Stomach (tissue), 9 donors: ENCODE measurements around the gene EXOC4. TPM values are rescaled to one million over a fixed set of nuclear protein-coding genes. Genes with fewer than 3 reads are reported as not detected.

Experiments
- DNase-seq, 2 donors: peaks; one replicate each; pipeline versions ENCODE4 v3.0.0 to v3.0.0-alpha.2; 2013 to 2019
- H3K27ac ChIP-seq, 5 donors: fragments of 200-600 bp in 4 of 5; sonication (generic) in 4 of 5; one replicate each; pipeline ENCODE4 v1.5.1; 2013 to 2019; ENCODE audit warnings: mild to moderate bottlenecking in 1 of 5, moderate library complexity in 1 of 5
- H3K27me3 ChIP-seq, 3 donors: fragments of 200-600 bp; sonication (generic); one replicate each; pipeline ENCODE4 v1.5.1; 2017 to 2019; ENCODE audit warnings: mixed run types in 1 of 3
- H3K36me3 ChIP-seq, 4 donors: fragments of 200-600 bp; sonication (generic); 1 replicate in 3 of 4; 2 replicates in 1 of 4; pipeline ENCODE4 v1.5.1; 2016 to 2019
- H3K4me1 ChIP-seq, 4 donors: fragments of 200-600 bp; sonication (generic); one replicate each; pipeline ENCODE4 v1.5.1; 2016 to 2019
- H3K4me3 ChIP-seq, 4 donors: fragments of 200-600 bp; sonication (generic) in 3 of 4; one replicate each; pipeline ENCODE4 v1.5.1; 2016 to 2019; ENCODE audit warnings: mild to moderate bottlenecking in 1 of 4
- H3K9me3 ChIP-seq, 4 donors: fragments of 200-600 bp; sonication (generic); one replicate each; pipeline ENCODE4 v1.5.1; 2016 to 2019
- CTCF ChIP-seq, 7 experiments: fragments of 450-650 bp in 4 of 7; fragments of 200-600 bp in 3 of 7; sonication (generic) in 3 of 7; IDR thresholded peaks; one replicate each; pipeline ENCODE4 v1.5.1; 2016 to 2019; ENCODE audit warnings: antibody characterized with exemption in 7 of 7, control low read depth in 2 of 7, mild to moderate bottlenecking in 1 of 7
- EP300 ChIP-seq: sonication (generic); formaldehyde crosslinking; IDR thresholded peaks from one replicate; pipeline ENCODE4 v1.6.1; 2017; ENCODE audit warnings: antibody characterized with exemption
- POLR2A ChIP-seq, 4 donors: fragments of 450-650 bp; IDR thresholded peaks; one replicate each; pipeline ENCODE4 v1.6.1; 2016; ENCODE audit warnings: antibody characterized with exemption in 4 of 4, control low read depth in 2 of 4, mild to moderate bottlenecking in 1 of 4, moderate library complexity in 1 of 4
- POLR2AphosphoS5 ChIP-seq, 3 donors: sonication (generic); formaldehyde crosslinking; IDR thresholded peaks; one replicate each; pipeline ENCODE4 v1.6.1; 2016; ENCODE audit warnings: antibody characterized with exemption in 3 of 3
- WGBS, 5 donors: extraction: QIAGEN DNeasy Blood & Tissue Kit in 3 of 5; methylation state at CpG; one replicate each; pipeline versions ENCODE4 v1.1.5 to v1.1.7; 2013 to 2018; 5-methylcytosine and 5-hydroxymethylcytosine counted together
- intact Hi-C: fragments of 100-400 bp; cut with DNase I; formaldehyde crosslinking; loops from one replicate; pipeline ENCODE4 v1.15.1; 2023; ENCODE audit warnings: low total_unique reads
- polyA plus RNA-seq, 3 donors: library from polyadenylated mRNA; stranded (reverse); fragments of 200-250 nt; gene quantifications; one replicate each; pipeline ENCODE4 v1.2.3, GENCODE V29; 2013
- total RNA-seq, 5 donors: library from RNA; depleted of rRNA; stranded (reverse); fragments of >200 nt; gene quantifications; one replicate each; pipeline versions ENCODE4 v1.1.0 to v1.2.3, GENCODE V29; 2014 to 2016
- donor health status: healthy with polysubstance abuse.
- donor health status: Bipolar disorder and iron deficiency.
- donor health status: healthy.

EXOC4 gene
- total and polyA plus RNA-seq, 8 donors, result 14.1 to 339 (median 61.1) TPM

DNA sequence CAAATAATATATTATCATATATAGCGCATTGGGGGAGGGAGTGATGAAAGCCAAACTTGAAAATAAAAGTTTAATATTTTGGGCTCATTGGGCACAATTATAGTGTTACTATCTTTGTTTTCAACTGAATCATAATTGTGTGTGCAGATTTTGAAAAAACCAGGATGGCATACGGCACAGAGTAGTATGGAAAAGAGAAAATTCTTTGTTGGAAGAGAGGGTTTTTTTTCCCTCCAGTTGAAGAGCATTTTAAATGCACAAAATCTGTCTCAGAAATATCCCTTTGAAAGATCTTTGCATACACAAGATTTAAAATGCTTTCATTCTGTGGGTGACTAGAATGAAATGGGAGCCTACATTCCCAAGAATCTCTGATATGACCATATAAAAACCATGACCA lies 269.6 kb downstream of the EXOC4 start:
- Histone ChIP-seq H3K36me3 (no peaks in the 10 kb centered on the region), H3K27ac (no peak overlapping the region), H3K4me3 (no peak overlapping the region), H3K4me1 (no peaks in the 10 kb centered on the region), H3K9me3 (no peaks in the 10 kb centered on the region), H3K27me3 (no peaks in the 10 kb centered on the region)
- intact Hi-C loops, result no loop called here
- TF ChIP-seq POLR2A (IDR thresholded peaks at IDR 0.05) (no peak), POLR2AphosphoS5 (IDR thresholded peaks at IDR 0.05) (no peak), EP300 (no peak), CTCF (IDR thresholded peaks at IDR 0.05) (no peak)
- no peak for DNase-seq
- WGBS, 5 donors, result 93 to 100% (median 98%) methylated on average over 2 of the region's 2 CpGs

DNA sequence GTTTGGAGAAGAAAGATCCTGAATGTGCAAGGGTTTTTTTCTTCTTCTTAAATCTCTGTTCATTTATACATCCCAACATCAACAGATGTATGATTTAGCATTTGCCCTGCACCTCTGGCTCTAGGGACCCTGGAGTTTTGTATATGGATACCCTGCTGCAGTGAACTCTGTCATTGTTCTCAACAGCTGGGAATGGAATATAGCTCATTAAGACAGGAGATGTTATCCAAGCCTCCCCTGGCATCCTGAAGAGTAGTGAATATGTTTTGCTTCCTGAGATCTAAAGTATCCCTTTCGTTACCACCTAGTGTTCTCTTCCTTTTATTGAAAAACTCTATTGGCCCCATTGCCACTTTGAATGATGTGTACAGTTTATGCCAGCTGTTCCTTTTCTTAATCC lies 275.9 kb downstream of the EXOC4 start:
- no peak for DNase-seq
- H3K36me3 ChIP-seq, result no peaks in the 10 kb centered on the region
- no peaks in the 10 kb centered on the region for H3K27me3 ChIP-seq
- H3K4me3 ChIP-seq, result no peak overlapping the region
- no peak for TF ChIP-seq POLR2A (IDR thresholded peaks at IDR 0.05)
- no peak for TF ChIP-seq EP300
- no peak for TF ChIP-seq POLR2AphosphoS5 (IDR thresholded peaks at IDR 0.05)
- no peak for TF ChIP-seq CTCF (IDR thresholded peaks at IDR 0.05)
- no peaks in the 10 kb centered on the region for H3K9me3 ChIP-seq
- 77 to 91% (median 84%) methylated on average over 1 of the region's 1 CpG for WGBS, 5 donors
- H3K27ac ChIP-seq, result no peak overlapping the region
- no peaks in the 10 kb centered on the region for H3K4me1 ChIP-seq
- intact Hi-C loops, result no loop called here

DNA sequence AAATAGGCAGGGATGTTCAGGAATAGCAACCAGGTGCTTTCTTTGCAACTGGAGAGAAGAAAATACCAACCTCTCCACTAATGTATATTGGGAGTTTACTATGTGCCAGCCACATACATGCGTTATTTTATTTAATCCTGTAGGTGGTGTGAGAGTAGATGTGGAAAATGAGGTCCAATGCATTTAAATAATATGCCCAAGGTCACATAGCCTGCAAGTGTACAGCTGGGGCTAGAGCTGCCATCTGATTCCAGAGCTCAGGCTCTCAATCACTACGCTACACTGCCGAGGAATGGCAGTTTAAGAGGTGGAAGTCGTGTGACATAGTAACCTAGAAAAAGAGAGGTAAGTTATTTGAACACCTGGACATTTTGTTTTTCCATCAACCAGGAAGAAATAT lies 277.0 kb downstream of the EXOC4 start:
- no peak overlapping the region for H3K27ac ChIP-seq
- no peak overlapping the region for H3K4me3 ChIP-seq
- intact Hi-C loops, result no loop called here
- H3K36me3 ChIP-seq, result no peaks in the 10 kb centered on the region
- peak in 1 of 2 donors; percentile 32 for DNase-seq
- no peaks in the 10 kb centered on the region for H3K27me3 ChIP-seq
- H3K4me1 ChIP-seq, result no peaks in the 10 kb centered on the region
- 79 to 90% (median 82%) methylated on average over 4 of the region's 4 CpGs for WGBS, 5 donors
- H3K9me3 ChIP-seq, result no peaks in the 10 kb centered on the region
- TF ChIP-seq POLR2A (IDR thresholded peaks at IDR 0.05) (no peak), EP300 (no peak), CTCF (IDR thresholded peaks at IDR 0.05) (no peak), POLR2AphosphoS5 (IDR thresholded peaks at IDR 0.05) (no peak)

- WGBS, 5 donors, result 79 to 90% (median 84%) methylated on average over 4 of the region's 4 CpGs
- intact Hi-C loops, result no loop called here
- Histone ChIP-seq H3K4me1 (no peaks in the 10 kb centered on the region), H3K36me3 (no peaks in the 10 kb centered on the region), H3K27me3 (no peaks in the 10 kb centered on the region), H3K4me3 (no peak overlapping the region), H3K27ac (no peak overlapping the region), H3K9me3 (no peaks in the 10 kb centered on the region)
- DNase-seq, result peak in 1 of 2 donors; percentile 16
- no peak for TF ChIP-seq EP300
- TF ChIP-seq CTCF (IDR thresholded peaks at IDR 0.05), result no peak
- TF ChIP-seq POLR2A (IDR thresholded peaks at IDR 0.05), result no peak
- no peak for TF ChIP-seq POLR2AphosphoS5 (IDR thresholded peaks at IDR 0.05)
Measured at GRCh38 chr7:133530682-133531081, 277.8 kb downstream of the EXOC4 start.
